GM21367 (cell line): ENCODE results near the gene DCTN3.

Source experiments
- ATAC-seq: cut with Tn5 transposase; IDR thresholded peaks from one replicate; pipeline ENCODE4 v1.9.1; 2021; ENCODE audit not compliant: unreplicated experiment

Gene DCTN3

GRCh38 chr9:34591248-34591916, 28.9 kb downstream of the DCTN3 start:
- ATAC-seq, result peak; percentile 57

- ATAC-seq, result no peak
These were observed 29.7 kb downstream of the DCTN3 start for GRCh38 chr9:34590381-34591247.

GRCh38 chr9:34589636-34590380, 30.5 kb downstream of the DCTN3 start, which contains the start of gene CNTFR:
CNTFR (minus strand) TSS chr9:34589724; CDS start chr9:34568981, 20,743 bp downstream.
- ATAC-seq, result no peak

- no peak for ATAC-seq
These were observed 31.3 kb downstream of the DCTN3 start for GRCh38 chr9:34588671-34589635.

GRCh38 chr9:34587271-34587670, 33.0 kb downstream of the DCTN3 start:
- no peak for ATAC-seq

- ATAC-seq, result no peak
These were observed 34.2 kb downstream of the DCTN3 start for GRCh38 chr9:34585946-34586669.

GRCh38 chr9:34584970-34585369, 35.3 kb downstream of the DCTN3 start:
- no peak for ATAC-seq

- no peak for ATAC-seq
These were observed 37.5 kb downstream of the DCTN3 start for GRCh38 chr9:34582787-34583186.

GRCh38 chr9:34581318-34581717, 39.0 kb downstream of the DCTN3 start:
- no peak for ATAC-seq

- no peak for ATAC-seq
These were observed 39.9 kb downstream of the DCTN3 start for GRCh38 chr9:34580358-34580757.

GRCh38 chr9:34579808-34580163, 40.5 kb downstream of the DCTN3 start:
- no peak for ATAC-seq

GRCh38 chr9:34579104-34579807, 41.0 kb downstream of the DCTN3 start:
- ATAC-seq, result no peak

- ATAC-seq, result no peak
These were observed 41.8 kb downstream of the DCTN3 start for GRCh38 chr9:34578241-34579103.

GRCh38 chr9:34577400-34578240, 42.7 kb downstream of the DCTN3 start:
- no peak for ATAC-seq

- no peak for ATAC-seq
These were observed 43.5 kb downstream of the DCTN3 start for GRCh38 chr9:34576597-34577399.

- ATAC-seq, result no peak
These were observed 44.3 kb downstream of the DCTN3 start for GRCh38 chr9:34575862-34576596.
